Heart right ventricle (tissue), 16 donors: ENCODE results near the gene IFIT3. TPM values are rescaled to one million over a fixed set of nuclear protein-coding genes. Genes with fewer than 3 reads are reported as not detected.
"Not testable (repeated sequence)": the region's sequence is repeated elsewhere in the genome, so short reads cannot be mapped to it uniquely, and the experiment has no call there.

ENCODE experiments used
- ATAC-seq, 8 donors: fragments of 200-7000 bp; cut with Tn5 transposase; one replicate each; pipeline ENCODE4 v1.9.1; 2020; ENCODE audit warnings: mild to moderate bottlenecking in 8 of 8, moderate library complexity in 8 of 8, moderate number of reproducible peaks in 1 of 8
- DNase-seq, 2 donors: peaks; one replicate each; pipeline ENCODE4 v3.0.0-alpha.2; 2020
- H3K27ac ChIP-seq, 10 donors: fragments of 200-600 bp; sonication (generic) in 2 of 10; one replicate each; pipeline versions ENCODE4 v1.5.0 to v1.8.0; 2020 to 2022; ENCODE audit warnings: mild to moderate bottlenecking in 3 of 10
- H3K27me3 ChIP-seq, 7 donors: fragments of 200-600 bp; one replicate each; pipeline ENCODE4 v1.8.0; 2021 to 2022; ENCODE audit warnings: mild to moderate bottlenecking in 2 of 7
- H3K36me3 ChIP-seq, 9 donors: fragments of 200-600 bp; sonication (generic) in 1 of 9; one replicate each; pipeline versions ENCODE4 v1.5.0 to v1.8.0; 2020 to 2022; ENCODE audit warnings: mild to moderate bottlenecking in 2 of 9
- H3K4me1 ChIP-seq, 9 donors: fragments of 200-600 bp; sonication (generic) in 1 of 9; one replicate each; pipeline versions ENCODE4 v1.5.0 to v1.8.0; 2020 to 2022; ENCODE audit warnings: mild to moderate bottlenecking in 4 of 9
- H3K4me3 ChIP-seq, 10 donors: fragments of 200-600 bp; sonication (generic) in 2 of 10; one replicate each; pipeline versions ENCODE4 v1.5.0 to v1.8.0; 2020 to 2022; ENCODE audit warnings: mild to moderate bottlenecking in 7 of 10, moderate library complexity in 2 of 10
- H3K9me3 ChIP-seq, 11 donors: fragments of 200-600 bp in 10 of 11; sonication (generic) in 2 of 11; one replicate each; pipeline versions ENCODE4 v1.5.0 to v1.8.0; 2013 to 2022; ENCODE audit warnings: mild to moderate bottlenecking in 2 of 11, control low read depth in 1 of 11, moderate library complexity in 1 of 11
- CTCF ChIP-seq, 9 donors: fragments of 200-600 bp; sonication (generic) in 2 of 9; IDR thresholded peaks; one replicate each; pipeline versions ENCODE4 v1.5.0 to v1.8.0; 2021 to 2022; ENCODE audit warnings: antibody characterized with exemption in 9 of 9, mild to moderate bottlenecking in 5 of 9, moderate library complexity in 1 of 9
- WGBS, 2 donors: extraction: QIAGEN DNeasy Blood & Tissue Kit; methylation state at CpG; one replicate each; pipeline ENCODE4 v1.1.7; 2013; ENCODE audit warnings: inconsistent platforms in 1 of 2; 5-methylcytosine and 5-hydroxymethylcytosine counted together
- intact Hi-C, 10 donors: fragments of 100-400 bp; cut with DNase I; formaldehyde crosslinking; loops; one replicate each; pipeline versions ENCODE4 v1.11.1 to v1.14.2; 2022
- polyA plus RNA-seq, 2 donors: library from polyadenylated mRNA; stranded (reverse); fragments of 200-250 nt; gene quantifications; one replicate each; pipeline ENCODE4 v1.2.3, GENCODE V29; 2013
- total RNA-seq, 10 donors: library from RNA; stranded (reverse); fragmentation: NEBNext Ultra II Directional in 3 of 10; extraction: Animal tissue kit (Norgen Biotek cat#: 25700) in 3 of 10; gene quantifications; one replicate each; pipeline versions ENCODE4 v1.2.1 to v1.2.4, GENCODE V29; 2021 to 2023
- donor health status: Arrhythmogenic right ventricular cardiomyopathy.
- donor health status: ischemic (EF 13 %, LVEDD 7.1; RV severe dilation, severe dysfunction).
- donor health status: healthy with polysubstance abuse.
- donor health status: DM: no; HTN: yes; CAD: no.
- donor health status: DM: no; HTN: no; CAD: no.
- donor health status: ischemic (EF 25% LVEDD 6.9; RV normal size, moderate dysfunction).
- donor health status: ischemic (EF 25% LVEDD 5.7; RV mildly dilated, moderate dysfunction).
- donor health status: healthy.
- donor health status: DM: yes; HTN: yes; CAD: no.
- donor health status: Ischemic cardiomyopathy.
- donor health status: ischemic (EF 35%, LVEDD 5.7; RV mildly dilated, moderate dysfunction).
- donor health status: nonischemic (EF 11% LVEDD 7.7; RV severe dilation, severe dysfunction).
- donor health status: DM: yes; HTN: yes; CAD: no.
- donor health status: PGD.
- donor health status: ischemic (EF 29% LVEDD 5.4; RV normal size, mild dysfunction).
- donor health status: nonischemic (EF 23%, LVEDD 6.1; RV moderate dilation, normal function).

The IFIT3 gene
- total and polyA plus RNA-seq, 12 donors, result 4.7 to 102 (median 12.2) TPM

- Histone ChIP-seq H3K4me3 (peak overlapping the region in 1 of 10 donors; percentile 6), H3K27me3 (no peaks in the 10 kb centered on the region), H3K27ac (peak overlapping the region in 9 of 10 donors; percentile 9 to 89 (median 76)), H3K36me3 (no peaks in the 10 kb centered on the region), H3K9me3 (peaks cover 0 to under 1% (median 0%) of the 10 kb centered on the region in 11 donors), H3K4me1 (peaks cover 18 to 76% (median 65%) of the 10 kb centered on the region in 9 donors)
- TF ChIP-seq CTCF (IDR thresholded peaks at IDR 0.05), result no peak
- intact Hi-C loops, result no loop called here
- WGBS, 2 donors, result 33 to 37% methylated on average over 5 of the region's 5 CpGs
- DNase-seq, result no peak
- ATAC-seq, result no peak
Observed at GRCh38 chr10:89348481-89348880, 20.7 kb downstream of the IFIT3 start.

GRCh38 chr10:89348975-89349374, 21.2 kb downstream of the IFIT3 start:
- Histone ChIP-seq H3K27ac (peak overlapping the region in 8 of 10 donors; percentile 47 to 89 (median 79)), H3K4me1 (peaks cover 18 to 73% (median 65%) of the 10 kb centered on the region in 9 donors)

GRCh38 chr10:89350631-89351315, 23.0 kb downstream of the IFIT3 start:
- WGBS, 2 donors, result 42 to 47% methylated on average over 7 of the region's 7 CpGs
- Histone ChIP-seq H3K4me1 (peaks cover 18 to 73% (median 64%) of the 10 kb centered on the region in 9 donors), H3K27ac (peak overlapping the region; percentile 37 to 89 (median 81)), H3K4me3 (peak overlapping the region in 1 of 10 donors; percentile 16)
- H3K27me3 ChIP-seq, H3K36me3 ChIP-seq, H3K9me3 ChIP-seq, intact Hi-C loops: not testable (repeated sequence)
- ATAC-seq, result peak in 7 of 8 donors; percentile 22 to 61 (median 37)
- peak in 1 of 2 donors; percentile 35 for DNase-seq

More at GRCh38 chr10:89348975-89349374, 21.2 kb downstream of the IFIT3 start:
- DNase-seq (no peak), ATAC-seq (no peak)
- WGBS, 2 donors, result 55 to 58% methylated on average over 2 of the region's 2 CpGs
- Histone ChIP-seq H3K36me3 (no peaks in the 10 kb centered on the region), H3K27me3 (no peaks in the 10 kb centered on the region), H3K4me3 (no peak overlapping the region), H3K9me3 (peaks cover 0 to 5% (median 0%) of the 10 kb centered on the region in 11 donors)
- no peak for TF ChIP-seq CTCF (IDR thresholded peaks at IDR 0.05)
- intact Hi-C loops, result no loop called here

GRCh38 chr10:89351412-89351779, 23.6 kb downstream of the IFIT3 start:
- 51 to 63% methylated on average over 1 of the region's 1 CpG for WGBS, 2 donors
- no peak for TF ChIP-seq CTCF (IDR thresholded peaks at IDR 0.05)
- intact Hi-C loops, result no loop called here

More at GRCh38 chr10:89351412-89351779, 23.6 kb downstream of the IFIT3 start:
- peak in 2 of 8 donors; percentile 3 to 25 for ATAC-seq
- Histone ChIP-seq H3K4me1 (peaks cover 18 to 68% (median 57%) of the 10 kb centered on the region in 9 donors), H3K9me3 (peaks cover 0 to 7% (median 0%) of the 10 kb centered on the region in 11 donors), H3K27ac (peak overlapping the region; percentile 37 to 89 (median 81)), H3K27me3 (no peaks in the 10 kb centered on the region), H3K4me3 (peak overlapping the region in 1 of 10 donors; percentile 16), H3K36me3 (no peaks in the 10 kb centered on the region)
- no peak for DNase-seq
